ENCODE measurements around the gene ERN1. TPM values are rescaled to one million over a fixed set of nuclear protein-coding genes. Genes with fewer than 3 reads are reported as not detected.
A peak's percentile ranks its signal among the peaks of the same experiment; 100 is the strongest.
"Not testable (repeated sequence)": the region's sequence is repeated elsewhere in the genome, so short reads cannot be mapped to it uniquely, and the experiment has no call there.

Gene ERN1
- total RNA-seq = 10 to 100 TPM; 16.2 to 29.3 (median 21.0) TPM

GRCh38 chr17:64129765-64130558 lies at the start of gene ERN1:
ERN1 (minus strand) TSS chr17:64130144; CDS start chr17:64130029, 115 bp downstream.
- Mint-ChIP-seq H3K4me1 (ENCODE audit: low read depth) (peaks cover 50% of the 10 kb centered on the region), H3K36me3 (ENCODE audit: insufficient read depth) (peaks cover under 1% of the 10 kb centered on the region), H3K27me3 (ENCODE audit: low read depth) (no peaks in the 10 kb centered on the region), H3K4me3 (peak within 1 kb of the TSS; percentile 96), H3K9me3 (no peaks in the 10 kb centered on the region)
- DNase-seq (peak; percentile 92), ATAC-seq (peak; percentile 90 to 91)

- H3K36me3 Mint-ChIP-seq (ENCODE audit: insufficient read depth); H3K9me3 Mint-ChIP-seq; DNase-seq; ATAC-seq; H3K27me3 Mint-ChIP-seq (ENCODE audit: low read depth); H3K4me1 Mint-ChIP-seq (ENCODE audit: low read depth); H3K4me3 Mint-ChIP-seq: not testable (repeated sequence)
Observed at GRCh38 chr17:64179024-64179423, 49.1 kb upstream of the ERN1 start.

- no peak overlapping the region for H3K4me3 Mint-ChIP-seq
- no peaks in the 10 kb centered on the region for H3K4me1 Mint-ChIP-seq (ENCODE audit: low read depth)
- DNase-seq (no peak), ATAC-seq (no peak)
- H3K36me3 Mint-ChIP-seq (ENCODE audit: insufficient read depth) = peaks cover 10% of the 10 kb centered on the region
- no peaks in the 10 kb centered on the region for H3K27me3 Mint-ChIP-seq (ENCODE audit: low read depth)
- H3K9me3 Mint-ChIP-seq = no peaks in the 10 kb centered on the region
Observed at GRCh38 chr17:64178011-64178825, 48.3 kb upstream of the ERN1 start.

GRCh38 chr17:64177311-64178010 lies 47.5 kb upstream of the ERN1 start:
- Mint-ChIP-seq H3K27me3 (ENCODE audit: low read depth) (no peaks in the 10 kb centered on the region), H3K4me3 (no peak overlapping the region), H3K36me3 (ENCODE audit: insufficient read depth) (peaks cover 12% of the 10 kb centered on the region), H3K9me3 (no peaks in the 10 kb centered on the region), H3K4me1 (ENCODE audit: low read depth) (no peaks in the 10 kb centered on the region)
- DNase-seq = no peak
- ATAC-seq = no peak

GRCh38 chr17:64176556-64176955 lies 46.6 kb upstream of the ERN1 start:
- no peak overlapping the region for H3K4me3 Mint-ChIP-seq
- no peak for ATAC-seq
- no peaks in the 10 kb centered on the region for H3K9me3 Mint-ChIP-seq
- no peak for DNase-seq
- H3K36me3 Mint-ChIP-seq (ENCODE audit: insufficient read depth) = peaks cover 15% of the 10 kb centered on the region
- no peaks in the 10 kb centered on the region for H3K4me1 Mint-ChIP-seq (ENCODE audit: low read depth)
- H3K27me3 Mint-ChIP-seq (ENCODE audit: low read depth) = no peaks in the 10 kb centered on the region

- H3K4me3 Mint-ChIP-seq = no peak overlapping the region
- peaks cover 25% of the 10 kb centered on the region for H3K36me3 Mint-ChIP-seq (ENCODE audit: insufficient read depth)
- no peaks in the 10 kb centered on the region for H3K27me3 Mint-ChIP-seq (ENCODE audit: low read depth)
- DNase-seq (no peak), ATAC-seq (no peak)
- no peaks in the 10 kb centered on the region for H3K9me3 Mint-ChIP-seq
- H3K4me1 Mint-ChIP-seq (ENCODE audit: low read depth) = no peaks in the 10 kb centered on the region
Observed at GRCh38 chr17:64174686-64175456, 44.9 kb upstream of the ERN1 start.

- peaks cover 20% of the 10 kb centered on the region for H3K36me3 Mint-ChIP-seq (ENCODE audit: insufficient read depth)
- no peaks in the 10 kb centered on the region for H3K4me1 Mint-ChIP-seq (ENCODE audit: low read depth)
- H3K9me3 Mint-ChIP-seq = no peaks in the 10 kb centered on the region
- H3K4me3 Mint-ChIP-seq = no peak overlapping the region
- no peaks in the 10 kb centered on the region for H3K27me3 Mint-ChIP-seq (ENCODE audit: low read depth)
- DNase-seq (no peak), ATAC-seq (no peak)
Observed at GRCh38 chr17:64173646-64174045, 43.7 kb upstream of the ERN1 start.

- H3K27me3 Mint-ChIP-seq (ENCODE audit: low read depth) = no peaks in the 10 kb centered on the region
- H3K4me3 Mint-ChIP-seq = no peak overlapping the region
- DNase-seq = no peak
- H3K4me1 Mint-ChIP-seq (ENCODE audit: low read depth) = no peaks in the 10 kb centered on the region
- peaks cover 24% of the 10 kb centered on the region for H3K36me3 Mint-ChIP-seq (ENCODE audit: insufficient read depth)
- no peaks in the 10 kb centered on the region for H3K9me3 Mint-ChIP-seq
- no peak for ATAC-seq
Observed at GRCh38 chr17:64172510-64172909, 42.6 kb upstream of the ERN1 start.

- no peaks in the 10 kb centered on the region for H3K27me3 Mint-ChIP-seq (ENCODE audit: low read depth)
- H3K4me3 Mint-ChIP-seq = no peak overlapping the region
Observed at GRCh38 chr17:64171041-64171440, 41.1 kb upstream of the ERN1 start.

GRCh38 chr17:64170286-64170685 lies 40.3 kb upstream of the ERN1 start:
- ATAC-seq (no peak), DNase-seq (no peak)
- Mint-ChIP-seq H3K4me1 (ENCODE audit: low read depth) (no peaks in the 10 kb centered on the region), H3K4me3 (no peak overlapping the region), H3K36me3 (ENCODE audit: insufficient read depth) (peaks cover 30% of the 10 kb centered on the region), H3K27me3 (ENCODE audit: low read depth) (no peaks in the 10 kb centered on the region), H3K9me3 (no peaks in the 10 kb centered on the region)

More at GRCh38 chr17:64171041-64171440, 41.1 kb upstream of the ERN1 start:
- no peaks in the 10 kb centered on the region for H3K4me1 Mint-ChIP-seq (ENCODE audit: low read depth)
- DNase-seq (no peak), ATAC-seq (no peak)
- no peaks in the 10 kb centered on the region for H3K9me3 Mint-ChIP-seq
- peaks cover 30% of the 10 kb centered on the region for H3K36me3 Mint-ChIP-seq (ENCODE audit: insufficient read depth)

- H3K36me3 Mint-ChIP-seq (ENCODE audit: insufficient read depth) = peaks cover 29% of the 10 kb centered on the region
- not testable (repeated sequence) for H3K9me3 Mint-ChIP-seq; H3K27me3 Mint-ChIP-seq (ENCODE audit: low read depth); DNase-seq; H3K4me1 Mint-ChIP-seq (ENCODE audit: low read depth); ATAC-seq; H3K4me3 Mint-ChIP-seq
Observed at GRCh38 chr17:64167666-64168065, 37.7 kb upstream of the ERN1 start.

GRCh38 chr17:64166876-64167275 lies 36.9 kb upstream of the ERN1 start:
- DNase-seq (no peak), ATAC-seq (no peak)
- Mint-ChIP-seq H3K4me1 (ENCODE audit: low read depth) (no peaks in the 10 kb centered on the region), H3K27me3 (ENCODE audit: low read depth) (no peaks in the 10 kb centered on the region), H3K9me3 (no peaks in the 10 kb centered on the region), H3K36me3 (ENCODE audit: insufficient read depth) (peaks cover 25% of the 10 kb centered on the region), H3K4me3 (no peak overlapping the region)

- H3K36me3 Mint-ChIP-seq (ENCODE audit: insufficient read depth) = peaks cover 15% of the 10 kb centered on the region
- no peaks in the 10 kb centered on the region for H3K9me3 Mint-ChIP-seq
- H3K4me3 Mint-ChIP-seq = no peak overlapping the region
- no peak for DNase-seq
- ATAC-seq = no peak
- H3K27me3 Mint-ChIP-seq (ENCODE audit: low read depth) = no peaks in the 10 kb centered on the region
- no peaks in the 10 kb centered on the region for H3K4me1 Mint-ChIP-seq (ENCODE audit: low read depth)
Observed at GRCh38 chr17:64165347-64165746, 35.4 kb upstream of the ERN1 start.

All from activated T-cell treated with anti-CD3 and anti-CD28 coated beads, Interleukin-2, amount 50 U/mL, for 4 hours (primary cell).